Stimulated activated CD4-positive, alpha-beta T cell treated with anti-CD3 and anti-CD28 coated beads, Interleukin-2, amount 100 ng/mL, for 48 hours (primary cell): ENCODE measurements around the gene GRK5.
"Not testable (repeated sequence)": the region's sequence is repeated elsewhere in the genome, so short reads cannot be mapped to it uniquely, and the experiment has no call there.

Experiments
- DNase-seq, 2 donors: peaks; one replicate each; pipeline ENCODE4 v3.0.0-alpha.2; 2020

GRK5 gene

DNA sequence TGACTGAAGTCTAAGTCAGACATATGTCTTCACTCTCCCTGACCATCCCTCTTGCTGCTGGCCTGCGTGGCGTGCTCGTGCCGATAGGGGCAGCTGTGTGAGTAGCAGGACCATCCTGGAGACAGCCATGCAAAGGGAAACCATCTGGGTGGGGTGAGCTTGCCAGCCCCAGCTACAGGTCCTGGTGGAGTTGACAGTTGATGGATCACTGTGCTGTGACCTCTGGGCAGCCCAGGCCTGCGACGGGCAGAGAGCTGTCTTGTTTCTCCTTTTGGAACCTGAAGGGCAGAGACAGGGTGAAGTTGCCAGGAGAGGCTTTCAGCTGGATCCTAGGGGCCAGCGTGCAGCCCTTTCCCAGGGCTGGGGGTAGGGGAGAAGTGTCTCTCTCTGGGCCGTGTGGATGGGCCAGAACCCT is 44.7 kb downstream of the GRK5 start:
- DNase-seq = no peak

GRCh38 chr10:119252470-119253151 is 45.2 kb downstream of the GRK5 start:
- DNase-seq = no peak

GRCh38 chr10:119253433-119254174 is 46.2 kb downstream of the GRK5 start:
- peak; percentile 38 to 53 for DNase-seq

DNA sequence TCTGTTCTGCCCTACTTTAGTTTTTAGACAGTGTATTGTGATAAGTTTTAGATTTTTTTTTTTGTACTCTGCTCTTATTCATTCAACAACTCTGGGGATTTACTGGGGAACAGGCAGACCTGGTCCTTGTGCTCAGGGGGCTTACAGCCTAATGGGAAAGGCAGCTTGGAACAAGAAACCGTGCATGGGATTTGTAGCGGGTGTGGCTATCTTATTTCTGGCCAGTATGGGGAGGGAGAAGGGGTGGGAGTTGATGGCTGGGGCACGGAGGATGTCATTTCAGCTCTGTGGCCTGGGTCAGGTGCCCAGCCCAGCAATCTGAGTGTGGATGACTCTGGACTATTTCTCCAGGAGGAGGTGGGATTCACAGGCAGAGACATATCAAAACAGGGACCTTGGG is 47.0 kb downstream of the GRK5 start:
- DNase-seq = no peak

DNA sequence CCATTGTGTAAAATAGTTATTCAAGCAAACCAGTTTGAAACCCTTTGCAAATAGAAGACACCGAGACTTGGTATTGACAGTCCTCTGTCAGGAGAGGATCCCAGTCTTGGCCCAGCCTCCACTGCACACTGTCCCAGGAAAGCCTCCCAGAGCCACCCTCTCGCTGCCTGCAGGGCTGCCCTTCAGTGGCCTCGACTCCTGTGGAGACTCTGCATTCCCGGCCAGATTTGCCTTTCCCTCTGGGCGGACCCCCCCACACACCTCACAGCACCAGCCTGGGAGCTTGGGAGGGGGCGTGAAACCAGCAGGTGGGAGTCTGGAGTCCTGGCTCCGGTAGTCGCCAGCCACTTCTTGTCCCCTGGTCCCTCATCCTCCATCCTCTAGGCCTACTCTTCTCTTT is 48.7 kb downstream of the GRK5 start:
- DNase-seq = no peak

- DNase-seq = no peak
These were observed 49.5 kb downstream of the GRK5 start for GRCh38 chr10:119256897-119257296.

GRCh38 chr10:119257899-119258419 is 50.6 kb downstream of the GRK5 start:
- DNase-seq = no peak

GRCh38 chr10:119259345-119259744 is 52.0 kb downstream of the GRK5 start:
- no peak for DNase-seq

DNA sequence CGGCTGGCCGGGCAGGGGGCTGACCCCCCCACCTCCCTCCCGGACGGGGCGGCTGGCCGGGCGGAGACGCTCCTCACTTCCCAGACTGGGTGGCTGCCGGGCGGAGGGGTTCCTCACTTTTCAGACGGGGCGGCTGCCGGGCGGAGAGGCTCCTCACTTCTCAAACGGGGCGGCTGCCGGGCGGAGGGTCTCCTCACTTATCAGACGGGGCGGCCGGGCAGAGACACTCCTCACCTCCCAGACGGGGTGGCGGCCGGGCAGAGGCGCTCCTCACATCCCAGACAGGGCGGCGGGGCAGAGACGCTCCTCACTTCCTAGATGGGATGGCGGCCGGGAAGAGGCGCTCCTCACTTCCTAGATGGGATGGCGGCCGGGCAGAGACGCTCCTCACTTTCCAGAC is 53.6 kb downstream of the GRK5 start:
- DNase-seq = not testable (repeated sequence)

DNA sequence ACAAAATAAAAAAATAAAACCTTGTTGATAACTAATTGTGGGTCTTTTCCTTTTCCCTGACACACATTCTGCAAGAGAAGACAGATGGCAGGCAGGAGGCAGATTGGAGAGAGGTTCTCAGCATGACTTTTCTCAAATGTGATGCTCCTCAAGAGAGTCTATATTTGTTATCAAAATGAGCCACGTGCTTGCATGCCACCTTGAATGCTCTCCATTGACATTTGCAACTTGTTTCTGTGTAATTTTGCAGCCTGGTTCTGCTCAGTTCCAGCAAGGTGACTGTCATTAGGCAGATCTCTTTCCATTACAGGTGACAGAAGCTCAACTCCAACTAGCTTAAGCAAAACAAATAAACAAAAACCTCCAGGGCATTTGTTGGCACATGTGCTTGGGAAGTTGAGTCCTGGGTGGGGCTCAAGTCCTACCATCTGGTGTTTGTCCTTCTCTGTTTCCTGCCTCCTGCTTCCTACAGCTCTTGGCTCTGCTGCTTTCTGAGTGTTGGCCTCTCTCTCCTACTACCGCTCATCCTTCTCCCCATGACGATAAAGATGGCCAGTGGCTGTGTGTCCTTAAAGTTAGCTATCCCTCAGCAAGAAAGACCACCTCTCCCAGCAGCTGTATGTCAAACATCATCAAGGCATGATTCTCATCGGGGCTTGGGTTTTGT is 56.7 kb downstream of the GRK5 start:
- DNase-seq = no peak

DNA sequence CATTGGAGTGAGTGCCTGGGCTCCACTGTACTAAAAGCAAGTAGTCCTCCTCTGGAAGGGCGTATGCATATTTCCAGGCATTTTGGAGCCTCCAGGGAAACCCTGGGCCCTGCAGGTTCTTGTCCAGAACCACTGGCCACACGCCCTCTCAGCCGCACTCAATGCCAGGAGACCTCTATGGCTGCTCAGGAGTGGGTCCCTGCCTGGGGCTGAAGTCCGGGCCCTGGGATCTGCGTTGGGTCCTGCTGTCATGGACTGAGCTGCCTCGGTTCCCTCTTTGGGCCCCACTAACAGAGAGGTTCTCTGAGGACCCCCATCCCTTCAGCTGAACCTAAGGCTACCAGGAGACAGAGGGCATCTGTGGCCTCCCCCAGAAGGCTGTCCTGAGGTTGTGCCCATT is 58.3 kb downstream of the GRK5 start:
- no peak for DNase-seq

- DNase-seq = no peak
These were observed 60.0 kb downstream of the GRK5 start for GRCh38 chr10:119267384-119267783.

DNA sequence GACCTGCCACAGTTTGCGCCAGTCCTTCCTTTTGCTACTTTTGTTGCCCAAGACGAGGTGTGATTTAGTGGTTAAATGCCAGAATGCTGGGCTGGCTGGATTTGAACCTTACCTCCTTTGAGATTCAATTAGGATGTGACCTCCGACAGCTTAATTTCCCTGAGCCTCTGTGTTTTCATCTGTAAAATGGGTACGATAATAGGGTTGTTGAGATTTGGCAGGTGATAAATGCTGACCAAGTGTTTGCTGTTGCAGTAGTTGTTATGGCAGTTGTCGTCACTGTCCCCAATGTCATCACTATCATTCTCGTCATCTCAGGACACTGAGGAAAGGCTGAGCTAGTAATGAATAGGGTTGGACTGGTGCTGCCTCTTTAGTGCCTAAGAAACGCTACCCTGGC is 61.1 kb downstream of the GRK5 start:
- no peak for DNase-seq

- DNase-seq = peak; percentile 28 to 31
These were observed 61.6 kb downstream of the GRK5 start for GRCh38 chr10:119268871-119269506.

- no peak for DNase-seq
These were observed 62.4 kb downstream of the GRK5 start for GRCh38 chr10:119269737-119270136.

- DNase-seq = peak; percentile 22 to 40
These were observed 63.5 kb downstream of the GRK5 start for GRCh38 chr10:119270762-119271366.

GRCh38 chr10:119272338-119272734 is 65.0 kb downstream of the GRK5 start:
- DNase-seq = not testable (repeated sequence)

GRCh38 chr10:119272736-119273135 is 65.4 kb downstream of the GRK5 start:
- DNase-seq = no peak

- no peak for DNase-seq
These were observed 66.0 kb downstream of the GRK5 start for GRCh38 chr10:119273413-119273812.

DNA sequence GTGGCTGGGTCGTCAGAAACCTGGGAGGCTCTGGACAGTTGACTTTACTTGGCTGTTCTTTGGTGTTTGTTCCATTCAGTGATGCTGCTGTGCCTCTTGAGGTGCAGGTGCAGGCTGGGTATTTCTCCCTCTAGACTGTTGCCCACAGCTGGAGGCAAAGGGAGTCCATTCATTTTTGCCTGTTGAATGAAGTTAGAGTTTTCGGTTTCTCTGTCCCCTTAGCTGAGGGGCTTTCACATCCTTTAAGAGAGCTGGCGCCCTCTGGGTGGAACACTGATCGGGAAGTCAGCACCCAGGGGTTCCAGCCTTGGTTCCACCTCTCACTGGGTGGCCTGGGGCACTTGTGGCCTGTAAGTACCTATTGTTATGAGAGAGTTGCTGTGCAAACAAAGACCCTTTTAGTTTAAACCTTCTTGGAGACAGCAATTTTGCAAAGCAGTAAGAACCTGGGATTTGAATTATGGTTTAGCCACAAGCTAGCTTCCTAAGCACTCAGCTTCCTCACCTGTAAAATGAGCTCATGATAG is 67.2 kb downstream of the GRK5 start:
- no peak for DNase-seq

- DNase-seq = no peak
These were observed 67.7 kb downstream of the GRK5 start for GRCh38 chr10:119275085-119275484.

DNA sequence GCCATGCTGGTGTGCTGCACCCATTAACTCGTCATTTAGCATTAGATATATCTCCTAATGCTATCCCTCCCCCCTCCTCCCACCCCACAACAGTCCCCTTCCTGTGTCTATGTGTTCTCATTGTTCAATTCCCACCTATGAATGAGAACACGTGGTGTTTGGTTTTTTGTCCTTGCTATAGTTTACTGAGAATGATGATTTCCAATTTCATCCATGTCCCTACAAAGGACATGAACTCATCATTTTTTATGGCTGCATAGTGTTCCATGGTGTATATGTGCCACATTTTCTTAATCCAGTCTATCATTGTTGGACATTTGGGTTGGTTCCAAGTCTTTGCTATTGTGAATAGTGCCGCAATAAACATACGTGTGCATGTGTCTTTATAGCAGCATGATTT is 68.8 kb downstream of the GRK5 start:
- DNase-seq = not testable (repeated sequence)
